ENCODE results near the gene ATP9A. TPM values are rescaled to one million over a fixed set of nuclear protein-coding genes. Genes with fewer than 3 reads are reported as not detected.

ATP9A gene
- total RNA-seq, 1 experiment from 2014 or later = 16.8 TPM

- H3K9me2 ChIP-seq (ENCODE audit: insufficient read depth) = no peaks in the 10 kb centered on the region
- ATAC-seq = no peak
- POLR2A ChIA-PET = no interaction called here
Observed at GRCh38 chr20:51581571-51581970, 186.6 kb downstream of the ATP9A start.

More at GRCh38 chr20:51581571-51581970, 186.6 kb downstream of the ATP9A start:
- Histone ChIP-seq H3K4me2 (ENCODE audit: low read length) (no peak overlapping the region), H3K27ac (ENCODE audit: low read depth, low read length) (no peak overlapping the region), H3K4me3 (replicated peaks in 1 of 2; ENCODE audit: low read depth in 1 of 2, low read length in 2 of 2) (no peak overlapping the region), H3K9ac (ENCODE audit: low read length) (no peak overlapping the region), H3K36me3 (ENCODE audit: control insufficient read depth in 1 of 2, insufficient read depth in 2 of 2, low read length in 2 of 2) (no peaks in the 10 kb centered on the region), H3K79me2 (ENCODE audit: insufficient read depth, low read length) (no peaks in the 10 kb centered on the region), H4K20me1 (ENCODE audit: insufficient read depth) (no peaks in the 10 kb centered on the region), H3K27me3 (ENCODE audit: insufficient read depth, low read length) (no peaks in the 10 kb centered on the region), H3K4me1 (ENCODE audit: control insufficient read depth in 1 of 2, insufficient read depth in 2 of 2, low read length in 2 of 2) (peaks cover 6 to 18% of the 10 kb centered on the region in 2 experiments; a peak in 3 of 4 replicates), H2AFZ (ENCODE audit: low read depth, low read length, poor library complexity, severe bottlenecking) (no peak overlapping the region), H3K9me3 (ENCODE audit: control insufficient read depth in 1 of 2, insufficient read depth in 1 of 2, low read depth in 1 of 2, low read length in 2 of 2) (no peaks in the 10 kb centered on the region)
- TF ChIP-seq ZFX (IDR thresholded peaks at IDR 0.05) = no peak
- no peak for TF ChIP-seq POLR2AphosphoS5 (IDR thresholded peaks at IDR 0.05; ENCODE audit: low read depth, low read length)
- TF ChIP-seq SRF (IDR thresholded peaks at IDR 0.05; ENCODE audit: low read depth) = no peak
- no peak for TF ChIP-seq TCF7L2 (IDR thresholded peaks at IDR 0.05; ENCODE audit: borderline replicate concordance, extremely low read depth, insufficient read depth, insufficient read length)
- no peak for TF ChIP-seq FOSL1 (IDR thresholded peaks at IDR 0.05; ENCODE audit: low read depth)
- no peak for TF ChIP-seq CBX3 (IDR thresholded peaks at IDR 0.05; ENCODE audit: low read depth)
- TF ChIP-seq POLR2A (IDR thresholded peaks at IDR 0.05; ENCODE audit: borderline replicate concordance, extremely low read depth, insufficient read depth, insufficient read length) = no peak
- no peak for TF ChIP-seq CEBPB (IDR thresholded peaks at IDR 0.05; ENCODE audit: low read depth)
- no peak for TF ChIP-seq ZNF274 (IDR thresholded peaks at IDR 0.05; ENCODE audit: low read depth, low read length)
- TF ChIP-seq EGR1 (IDR thresholded peaks at IDR 0.05; ENCODE audit: low read depth) = no peak
- TF ChIP-seq YY1 (IDR thresholded peaks at IDR 0.05; ENCODE audit: extremely low read depth, insufficient replicate concordance, low read depth, low read length) = no peak
- TF ChIP-seq RAD21 (IDR thresholded peaks at IDR 0.05; ENCODE audit: low read depth) = no peak
- no peak for TF ChIP-seq ATF3 (IDR thresholded peaks at IDR 0.05)
- TF ChIP-seq JUND (IDR thresholded peaks at IDR 0.05) = no peak
- TF ChIP-seq MAX (IDR thresholded peaks at IDR 0.05) = no peak
- TF ChIP-seq CTCF (IDR thresholded peaks at IDR 0.05 in 2 of 3, conservative IDR thresholded peaks at IDR 0.05 in 1 of 3; ENCODE audit: borderline replicate concordance in 1 of 3, insufficient read depth in 1 of 3, low read depth in 2 of 3, low read length in 2 of 3) = no peak
- no peak for TF ChIP-seq ELF1 (IDR thresholded peaks at IDR 0.05; ENCODE audit: borderline replicate concordance, low read depth)
- TF ChIP-seq EZH2phosphoT487 (IDR thresholded peaks at IDR 0.05; ENCODE audit: borderline replicate concordance) = no peak
- TF ChIP-seq EZH2 (IDR thresholded peaks at IDR 0.05) = no peak
- BruUV-seq (replicated peaks) = no TSS peak
- ChIA-PET RAD21 (ENCODE audit: low non-redundant PET in 1 of 2, low total read pairs in 2 of 2, uncharacterized antibody in 2 of 2, unreplicated experiment in 2 of 2) (no interaction called here), CTCF (no interaction called here)
- DNase-seq (ENCODE audit: low read depth, low spot score) = no peak
- intact Hi-C loops (cut with micrococcal nuclease) = no loop called here

All from HCT116 (cell line).